Measurements from ENCODE around the gene FAM216A.
"Not testable (repeated sequence)": the region's sequence is repeated elsewhere in the genome, so short reads cannot be mapped to it uniquely, and the experiment has no call there.

Gene FAM216A, protein sequence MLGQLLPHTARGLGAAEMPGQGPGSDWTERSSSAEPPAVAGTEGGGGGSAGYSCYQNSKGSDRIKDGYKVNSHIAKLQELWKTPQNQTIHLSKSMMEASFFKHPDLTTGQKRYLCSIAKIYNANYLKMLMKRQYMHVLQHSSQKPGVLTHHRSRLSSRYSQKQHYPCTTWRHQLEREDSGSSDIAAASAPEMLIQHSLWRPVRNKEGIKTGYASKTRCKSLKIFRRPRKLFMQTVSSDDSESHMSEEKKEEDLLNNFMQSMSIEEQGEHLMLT

DNA sequence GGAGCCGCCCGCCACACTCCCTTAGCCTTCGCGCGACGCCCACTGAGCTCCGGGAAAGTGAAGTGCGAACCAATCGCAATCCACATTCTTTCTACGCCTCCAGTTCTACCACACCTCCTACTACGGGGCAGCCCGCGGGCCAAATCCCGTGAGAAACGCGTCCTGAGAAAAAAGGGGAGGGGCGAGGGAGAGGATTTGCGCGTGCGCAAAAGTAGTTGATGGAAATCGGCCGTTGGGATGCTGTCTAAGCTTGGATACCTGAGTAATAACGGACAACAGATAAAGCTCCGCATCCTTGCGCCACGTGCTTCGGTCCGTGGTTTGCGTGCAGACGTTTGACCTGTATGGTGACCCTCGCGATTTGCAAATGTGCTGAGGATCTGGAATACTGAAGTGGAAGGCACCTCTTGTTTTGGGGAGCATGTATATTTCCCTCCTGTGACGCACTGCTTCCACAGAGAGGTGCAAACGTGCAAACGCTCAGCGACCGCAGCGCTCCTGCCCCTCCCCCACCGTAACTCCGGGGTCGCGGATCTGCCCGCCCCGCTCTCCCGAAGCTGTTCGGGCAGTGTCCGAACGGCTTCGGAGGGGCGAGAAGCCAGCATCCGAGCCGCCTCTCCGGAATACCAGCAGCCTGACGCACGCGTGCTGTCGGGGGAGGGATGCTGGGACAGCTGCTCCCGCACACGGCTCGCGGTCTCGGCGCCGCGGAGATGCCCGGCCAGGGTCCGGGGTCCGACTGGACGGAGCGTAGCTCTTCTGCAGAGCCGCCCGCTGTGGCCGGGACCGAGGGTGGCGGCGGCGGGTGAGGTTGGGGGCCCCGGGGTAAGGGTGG is at the start of gene FAM216A, which contains the start of gene GPN3:
FAM216A (plus strand) TSS at position 632 of the 835 bp plus-strand sequence; CDS start at position 663, 31 bp downstream.
GPN3 (minus strand) TSS at position 44 of the 835 bp plus-strand sequence. CDS start 54 bp downstream, outside the sequence.
- peak; percentile 95 for DNase-seq

DNA sequence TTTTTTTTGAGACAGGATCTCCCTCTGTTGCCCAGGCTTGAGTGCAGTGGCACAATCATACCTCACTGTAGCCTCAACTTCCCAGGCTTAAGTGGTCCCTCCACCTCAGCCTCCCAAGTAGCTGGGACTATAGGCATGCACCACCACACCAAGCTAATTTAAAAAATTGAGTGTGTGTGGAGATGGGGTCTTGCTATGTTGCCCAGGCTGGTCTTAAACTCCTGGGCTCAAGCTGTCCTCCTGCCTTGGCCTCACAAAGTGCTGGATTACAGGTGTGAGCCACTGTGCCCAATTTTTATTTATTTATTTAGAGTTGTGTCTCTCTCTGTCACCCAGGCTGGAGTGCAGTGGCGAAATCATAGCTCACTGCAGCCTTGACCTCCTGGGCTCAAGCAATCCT is 48.0 kb upstream of the FAM216A start:
- DNase-seq = not testable (repeated sequence)

- DNase-seq = no peak
Measured at GRCh38 chr12:110421159-110421661, 47.4 kb upstream of the FAM216A start.

GRCh38 chr12:110421701-110422100 is 46.9 kb upstream of the FAM216A start:
- no peak for DNase-seq

DNA sequence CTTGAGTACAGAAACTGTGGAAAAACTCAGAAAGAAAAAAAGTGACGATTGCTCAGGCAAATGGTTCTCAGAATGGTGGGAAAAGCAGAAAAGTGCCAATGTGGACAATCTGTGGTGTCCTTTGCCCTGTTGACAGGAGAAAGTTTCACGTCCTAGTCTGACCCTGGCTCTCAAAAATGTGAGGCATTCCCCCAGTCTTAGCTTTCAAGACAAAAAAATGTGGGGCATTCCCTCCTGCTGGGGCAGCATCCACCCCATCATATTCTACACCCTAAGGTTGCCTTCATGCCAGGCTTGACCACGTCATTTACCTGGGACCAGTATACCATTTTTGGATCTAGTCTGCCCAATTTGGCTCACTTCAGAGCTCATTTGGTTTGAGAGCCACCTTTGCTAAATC is 44.4 kb upstream of the FAM216A start:
- DNase-seq = no peak

GRCh38 chr12:110426406-110426805 is 42.2 kb upstream of the FAM216A start:
- DNase-seq = no peak

GRCh38 chr12:110429676-110430075 is 39.0 kb upstream of the FAM216A start:
- DNase-seq = not testable (repeated sequence)

DNA sequence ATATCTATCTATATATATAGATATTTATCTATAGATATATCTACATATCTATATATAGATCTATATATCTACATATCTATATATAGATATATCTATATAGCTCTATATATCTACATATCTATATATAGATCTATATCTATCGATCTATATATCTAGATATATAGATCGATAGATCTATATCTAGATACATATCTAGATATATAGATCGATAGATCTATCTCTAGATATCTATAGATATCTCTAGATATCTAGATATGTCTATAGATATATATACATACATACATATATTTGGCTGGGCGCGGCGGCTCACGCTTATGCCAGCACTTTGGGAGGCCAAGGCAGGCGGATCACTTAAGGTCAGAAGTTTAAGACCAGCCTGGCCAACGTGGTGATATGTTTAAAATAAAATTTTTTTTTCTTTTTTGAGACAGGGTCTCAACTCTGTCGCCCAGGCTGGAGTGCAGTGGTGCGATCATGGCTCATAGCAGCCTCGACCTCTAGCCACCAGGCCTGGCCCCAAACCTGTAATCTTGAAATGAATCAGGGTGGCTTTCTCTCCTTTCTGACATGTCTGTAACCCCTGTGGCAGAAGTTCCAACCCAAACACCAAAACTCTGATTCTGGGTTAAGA is 36.6 kb upstream of the FAM216A start:
- DNase-seq = no peak

- DNase-seq = no peak
Measured at GRCh38 chr12:110436231-110436630, 32.4 kb upstream of the FAM216A start.

- no peak for DNase-seq
Measured at GRCh38 chr12:110444455-110444854, 24.2 kb upstream of the FAM216A start.

DNA sequence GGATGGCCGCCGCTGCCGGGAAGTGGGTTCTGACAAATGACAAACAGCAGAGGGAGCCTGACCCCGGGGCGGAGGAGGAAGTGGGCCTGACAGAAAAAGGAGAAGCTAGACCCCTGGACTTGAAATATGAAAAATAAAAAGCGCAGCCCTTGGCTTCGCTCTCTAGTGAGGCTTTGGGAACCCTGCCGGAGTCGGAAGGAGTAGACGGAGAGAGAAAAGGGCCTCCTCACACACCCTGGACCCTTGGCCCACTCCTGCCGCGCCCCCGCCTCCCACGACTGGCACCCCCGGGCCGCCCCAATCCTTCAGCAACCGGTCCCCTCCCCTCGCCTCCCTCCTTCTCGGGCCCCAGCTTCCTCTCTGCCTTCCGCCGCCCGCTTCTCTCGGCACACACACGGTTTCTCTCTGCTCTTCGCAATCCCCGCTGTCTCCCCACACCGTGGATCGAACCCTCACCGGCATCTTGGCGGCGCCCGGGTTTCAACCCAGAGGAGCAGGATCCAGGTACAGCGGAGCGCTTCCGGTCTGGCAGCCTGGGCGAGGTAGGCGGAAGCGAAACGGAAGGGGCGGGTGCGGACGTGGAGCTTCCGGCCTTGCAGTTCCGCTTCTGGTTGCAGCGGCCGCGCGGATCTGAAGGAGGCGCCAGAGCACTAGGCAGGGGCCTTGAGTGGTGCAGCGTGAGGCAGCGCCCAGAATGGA is 18.7 kb upstream of the FAM216A start, which contains the start of gene ARPC3:
ARPC3 (minus strand) TSS at position 539 of the 699 bp plus-strand sequence; CDS start at position 462, 77 bp downstream.
- peak; percentile 95 for DNase-seq

- DNase-seq = no peak
Measured at GRCh38 chr12:110451263-110451662, 17.4 kb upstream of the FAM216A start.

- DNase-seq = no peak
Measured at GRCh38 chr12:110453569-110454296, 14.9 kb upstream of the FAM216A start.

DNA sequence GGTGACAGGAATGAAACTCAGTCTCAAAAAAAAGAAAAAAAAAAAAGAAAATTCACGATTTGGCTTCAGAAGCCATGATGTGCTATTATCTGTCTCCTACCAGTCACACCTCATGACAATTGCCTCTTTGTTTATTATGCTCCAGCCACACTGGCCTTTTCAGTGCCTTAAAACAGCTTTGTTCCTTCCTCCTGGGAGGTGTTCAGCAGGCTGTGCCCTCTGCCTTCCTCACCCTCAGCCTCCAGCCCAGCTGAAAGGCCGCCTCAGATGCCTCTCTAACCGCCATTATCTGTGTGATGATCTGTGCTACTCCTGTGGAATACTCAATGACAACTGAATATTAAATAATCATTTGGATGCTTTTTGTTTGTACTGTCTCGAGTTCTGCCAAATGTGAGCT is 9.9 kb upstream of the FAM216A start:
- DNase-seq = no peak

DNA sequence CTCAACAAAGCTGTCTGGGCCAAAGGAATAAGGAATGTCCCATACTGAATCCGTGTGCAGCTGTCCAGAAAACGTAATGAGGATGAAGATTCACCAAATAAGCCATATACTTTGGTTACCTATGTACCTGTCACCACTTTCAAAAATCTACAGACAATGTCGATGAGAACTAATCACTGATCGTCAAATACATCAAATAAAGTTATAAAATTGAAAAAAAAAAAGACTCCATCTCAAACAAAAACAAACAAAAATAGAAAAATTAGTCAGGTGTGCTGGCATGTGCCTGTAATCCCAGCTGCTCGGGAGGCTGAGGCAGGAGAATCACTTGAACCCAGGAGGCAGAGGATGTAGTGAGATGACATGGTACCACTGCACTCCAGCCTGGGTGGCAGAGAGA is 7.5 kb upstream of the FAM216A start:
- not testable (repeated sequence) for DNase-seq

DNA sequence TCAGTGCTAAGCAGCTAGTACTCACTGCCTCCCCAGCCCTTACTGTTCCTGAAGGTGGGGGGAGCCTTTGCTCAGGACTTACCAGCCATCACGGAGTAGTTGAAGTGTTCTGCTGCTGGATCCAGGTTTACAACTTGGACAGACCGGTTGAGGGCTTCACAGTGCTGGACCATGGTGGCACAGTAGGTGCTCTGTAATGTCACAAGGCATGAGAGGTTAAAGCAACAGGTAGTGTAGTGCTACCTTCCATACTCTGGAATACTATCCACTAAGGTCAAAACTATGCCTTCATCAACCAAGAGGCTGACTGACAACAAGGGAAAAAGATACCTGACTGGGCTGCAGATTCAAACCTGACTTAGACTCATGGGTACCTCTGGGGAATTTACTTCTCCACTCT is 3.6 kb upstream of the FAM216A start:
- no peak for DNase-seq

GRCh38 chr12:110465765-110466164 is 2.9 kb upstream of the FAM216A start:
- not testable (repeated sequence) for DNase-seq

GRCh38 chr12:110466791-110467190 is 1.9 kb upstream of the FAM216A start:
- no peak for DNase-seq

DNA sequence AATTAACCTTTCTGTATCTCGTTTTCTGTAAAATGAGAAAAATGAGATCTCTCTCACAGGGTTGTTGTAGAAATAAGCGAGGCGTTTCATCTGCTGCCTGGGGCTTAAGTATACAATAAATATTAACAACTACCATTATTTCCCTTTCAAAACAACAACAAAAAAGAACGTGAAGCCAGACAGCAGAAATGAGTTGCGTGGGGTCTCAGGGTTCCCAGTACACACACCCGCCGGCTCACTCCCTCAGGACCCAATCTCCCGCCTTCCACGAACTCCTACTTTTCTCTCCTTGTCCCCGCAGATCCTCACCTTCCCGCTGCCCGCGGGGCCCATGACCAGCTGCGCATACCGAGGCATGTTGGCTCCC is 815 bp upstream of the FAM216A start:
- DNase-seq = no peak

GRCh38 chr12:110475426-110475825 is 6.8 kb downstream of the FAM216A start:
- DNase-seq = no peak

- DNase-seq = no peak
Measured at GRCh38 chr12:110498984-110499706, 30.5 kb downstream of the FAM216A start.

All from CD4-positive, alpha-beta T cell treated with Interleukin-15 for 1 hour (primary cell).